Spleen (tissue), 11 donors: Measurements from ENCODE around the gene TSBP1. TPM values are rescaled to one million over a fixed set of nuclear protein-coding genes. Genes with fewer than 3 reads are reported as not detected.

Experiments
- DNase-seq: peaks from one replicate; pipeline ENCODE4 v3.0.0-alpha.2; 2020
- H3K27ac ChIP-seq, 8 donors: fragments of 200-600 bp; sonication (generic) in 7 of 8; 1 replicate in 4 of 8; 2 replicates in 4 of 8; pipeline versions ENCODE4 v1.5.0 to v1.8.0; 2016 to 2021; ENCODE audit warnings: inconsistent platforms in 4 of 8, mild to moderate bottlenecking in 4 of 8, moderate library complexity in 1 of 8
- H3K27me3 ChIP-seq, 7 donors: fragments of 200-600 bp; sonication (generic) in 6 of 7; replicated peaks in 1 of 7; 1 replicate in 4 of 7; 2 replicates in 3 of 7; pipeline versions ENCODE4 v1.5.0 to v1.8.0; 2016 to 2021; ENCODE audit warnings: inconsistent platforms in 3 of 7, mild to moderate bottlenecking in 1 of 7
- H3K36me3 ChIP-seq, 6 donors: fragments of 200-600 bp; sonication (generic) in 5 of 6; 1 replicate in 4 of 6; 2 replicates in 2 of 6; pipeline versions ENCODE4 v1.5.0 to v1.8.0; 2016 to 2021; ENCODE audit warnings: inconsistent platforms in 2 of 6
- H3K4me1 ChIP-seq, 6 donors: fragments of 200-600 bp; sonication (generic) in 5 of 6; 1 replicate in 3 of 6; 2 replicates in 3 of 6; pipeline versions ENCODE4 v1.5.0 to v1.8.0; 2016 to 2021; ENCODE audit warnings: inconsistent platforms in 3 of 6
- H3K4me3 ChIP-seq, 8 donors: fragments of 200-600 bp; sonication (generic) in 7 of 8; 1 replicate in 4 of 8; 2 replicates in 4 of 8; pipeline versions ENCODE4 v1.5.0 to v1.8.0; 2016 to 2021; ENCODE audit warnings: inconsistent platforms in 4 of 8, mild to moderate bottlenecking in 4 of 8, moderate library complexity in 2 of 8
- H3K9me3 ChIP-seq, 8 donors: fragments of 200-600 bp; sonication (generic) in 7 of 8; 1 replicate in 4 of 8; 2 replicates in 4 of 8; pipeline versions ENCODE4 v1.5.0 to v1.8.0; 2016 to 2021; ENCODE audit warnings: inconsistent platforms in 4 of 8
- POLR2A ChIP-seq, 3 donors: fragments of 450-650 bp; IDR thresholded peaks; one replicate each; pipeline ENCODE4 v1.5.1; 2017; ENCODE audit warnings: antibody characterized with exemption in 3 of 3, mild to moderate bottlenecking in 1 of 3
- POLR2AphosphoS5 ChIP-seq, 3 donors: sonication (generic); formaldehyde crosslinking; IDR thresholded peaks; one replicate each; pipeline ENCODE4 v1.5.1; 2017; ENCODE audit warnings: antibody characterized with exemption in 3 of 3
- WGBS, 5 donors: extraction: QIAGEN DNeasy Blood & Tissue Kit in 3 of 5; methylation state at CpG; one replicate each; pipeline versions ENCODE4 v1.1.5 to v1.1.7; 2013 to 2018; 5-methylcytosine and 5-hydroxymethylcytosine counted together
- intact Hi-C: fragments of 100-400 bp; cut with DNase I; formaldehyde crosslinking; loops from one replicate; pipeline ENCODE4 v1.15.0; 2023; ENCODE audit warnings: low total_unique reads
- polyA plus RNA-seq, 3 donors: library from polyadenylated mRNA; stranded (reverse); fragments of 200-250 nt; gene quantifications; one replicate each; pipeline ENCODE4 v1.2.1, GENCODE V29; 2013
- total RNA-seq, 7 donors: library from RNA; depleted of rRNA in 3 of 7; stranded (reverse); fragments of >200 nt in 3 of 7; fragmentation: NEBNext Ultra II Directional in 4 of 7; extraction: Animal tissue kit (Norgen Biotek cat#: 25700) in 4 of 7; gene quantifications; one replicate each; pipeline versions ENCODE4 v1.1.0 to v1.2.1, GENCODE V29; 2016 to 2021
- TF ChIP-seq, protein P1 (sequence below), 11 experiments: fragments of 200-600 bp in 7 of 11; fragments of 450-650 bp in 4 of 11; sonication (generic) in 4 of 11; IDR thresholded peaks in 8 of 11; conservative IDR thresholded peaks in 3 of 11; 1 replicate in 7 of 11; 2 replicates in 4 of 11; pipeline versions ENCODE4 v1.4.0 to v1.8.0; 2016 to 2021; ENCODE audit warnings: antibody characterized with exemption in 11 of 11, inconsistent platforms in 4 of 11, mild to moderate bottlenecking in 1 of 11
- donor health status: healthy with polysubstance abuse.
- donor health status: DM: no; HTN: no; CAD: no; lungs with moderate emphysema.
- donor health status: DM: no; HTN: no; CAD: no.
- donor health status: Bipolar disorder and iron deficiency.
- donor health status: healthy.
- donor health status: DM: no; HTN: no; CAD: no.
- donor health status: DM: yes; HTN: yes; CAD: no.

Gene TSBP1
- total and polyA plus RNA-seq, 10 donors, result not detected

DNA sequence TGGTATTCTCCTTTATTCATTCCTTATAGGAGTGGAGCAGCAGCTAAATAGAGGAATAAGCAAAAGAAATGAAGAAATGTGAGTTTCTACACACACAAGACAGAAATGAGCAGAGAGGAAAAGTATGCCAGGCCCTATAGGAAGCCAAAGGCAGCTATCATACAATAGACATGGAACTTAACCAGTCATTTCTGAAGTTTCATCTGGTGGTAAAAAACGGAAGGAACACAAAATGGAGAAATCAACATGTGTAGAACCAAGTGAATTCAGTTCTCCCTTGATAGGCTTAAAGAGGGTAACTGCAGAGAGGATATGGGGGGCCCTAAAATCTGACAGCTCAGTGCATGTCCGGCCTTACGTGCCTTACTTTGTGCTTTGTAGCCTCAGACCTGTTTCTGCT lies 44.6 kb downstream of the TSBP1 start:
- Histone ChIP-seq H3K36me3 (no peaks in the 10 kb centered on the region), H3K4me3 (no peak overlapping the region), H3K27ac (peak overlapping the region in 1 of 8 donors; percentile 18), H3K27me3 (no peaks in the 10 kb centered on the region), H3K9me3 (no peaks in the 10 kb centered on the region), H3K4me1 (peaks cover 0 to 10% (median 0%) of the 10 kb centered on the region in 6 donors)
- TF ChIP-seq POLR2A (IDR thresholded peaks at IDR 0.05) (no peak), POLR2AphosphoS5 (IDR thresholded peaks at IDR 0.05) (no peak)
- TF ChIP-seq, protein P1, sequence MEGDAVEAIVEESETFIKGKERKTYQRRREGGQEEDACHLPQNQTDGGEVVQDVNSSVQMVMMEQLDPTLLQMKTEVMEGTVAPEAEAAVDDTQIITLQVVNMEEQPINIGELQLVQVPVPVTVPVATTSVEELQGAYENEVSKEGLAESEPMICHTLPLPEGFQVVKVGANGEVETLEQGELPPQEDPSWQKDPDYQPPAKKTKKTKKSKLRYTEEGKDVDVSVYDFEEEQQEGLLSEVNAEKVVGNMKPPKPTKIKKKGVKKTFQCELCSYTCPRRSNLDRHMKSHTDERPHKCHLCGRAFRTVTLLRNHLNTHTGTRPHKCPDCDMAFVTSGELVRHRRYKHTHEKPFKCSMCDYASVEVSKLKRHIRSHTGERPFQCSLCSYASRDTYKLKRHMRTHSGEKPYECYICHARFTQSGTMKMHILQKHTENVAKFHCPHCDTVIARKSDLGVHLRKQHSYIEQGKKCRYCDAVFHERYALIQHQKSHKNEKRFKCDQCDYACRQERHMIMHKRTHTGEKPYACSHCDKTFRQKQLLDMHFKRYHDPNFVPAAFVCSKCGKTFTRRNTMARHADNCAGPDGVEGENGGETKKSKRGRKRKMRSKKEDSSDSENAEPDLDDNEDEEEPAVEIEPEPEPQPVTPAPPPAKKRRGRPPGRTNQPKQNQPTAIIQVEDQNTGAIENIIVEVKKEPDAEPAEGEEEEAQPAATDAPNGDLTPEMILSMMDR (IDR thresholded peaks at IDR 0.05 in 8 of 11, conservative IDR thresholded peaks at IDR 0.05 in 3 of 11), result no peak
- DNase-seq, result no peak
- intact Hi-C loops, result no loop called here
- 37 to 47% (median 40%) methylated on average over 3 of the region's 3 CpGs for WGBS, 5 donors

DNA sequence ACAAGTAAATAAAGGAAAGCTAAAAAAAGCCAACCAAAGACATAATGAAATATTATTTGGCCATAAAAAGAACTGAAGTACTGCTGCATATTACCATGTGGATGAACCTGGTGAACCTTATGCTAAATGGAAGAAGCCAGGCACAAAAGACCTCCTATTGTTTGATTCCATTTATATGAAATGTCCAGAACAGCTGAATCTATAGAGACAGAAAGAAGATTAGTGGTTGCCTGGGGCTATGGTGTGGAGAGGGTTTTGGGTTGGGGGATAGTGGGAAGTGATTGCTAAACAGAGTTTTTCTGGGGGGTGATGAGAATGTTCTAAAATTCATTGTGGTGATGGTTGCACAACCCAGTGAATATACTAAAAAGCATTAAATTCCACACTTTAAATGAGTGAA lies 53.2 kb downstream of the TSBP1 start:
- H3K4me3 ChIP-seq, result no peak overlapping the region
- intact Hi-C loops, result no loop called here
- H3K27ac ChIP-seq, result no peak overlapping the region
- DNase-seq, result no peak
- no peaks in the 10 kb centered on the region for H3K4me1 ChIP-seq
- no peaks in the 10 kb centered on the region for H3K36me3 ChIP-seq
- H3K9me3 ChIP-seq, result no peaks in the 10 kb centered on the region
- H3K27me3 ChIP-seq, result no peaks in the 10 kb centered on the region
- TF ChIP-seq POLR2A (IDR thresholded peaks at IDR 0.05), result no peak
- TF ChIP-seq, protein P1 (IDR thresholded peaks at IDR 0.05 in 8 of 11, conservative IDR thresholded peaks at IDR 0.05 in 3 of 11), result no peak
- no peak for TF ChIP-seq POLR2AphosphoS5 (IDR thresholded peaks at IDR 0.05)

DNA sequence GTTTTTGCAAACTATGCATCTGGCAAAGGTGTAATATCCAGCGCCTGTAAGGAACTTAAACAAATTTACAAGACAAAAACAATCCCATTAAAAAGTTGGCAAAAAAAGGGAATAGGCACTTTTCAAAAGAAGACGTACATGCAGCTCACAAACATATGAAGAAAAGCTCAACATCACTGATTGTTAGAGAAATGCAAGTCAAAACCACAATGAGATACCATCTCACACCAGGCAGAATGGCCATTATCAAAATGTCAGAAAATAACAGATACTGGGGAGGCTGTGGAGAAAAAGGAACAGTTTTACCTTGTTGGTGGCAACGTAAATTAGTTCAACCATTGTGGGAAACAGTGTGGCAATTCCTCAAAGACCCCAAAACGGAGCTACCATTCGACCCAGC lies 54.2 kb downstream of the TSBP1 start:
- intact Hi-C loops, result no loop called here
- Histone ChIP-seq H3K36me3 (no peaks in the 10 kb centered on the region), H3K9me3 (no peaks in the 10 kb centered on the region), H3K27ac (no peak overlapping the region), H3K4me3 (no peak overlapping the region), H3K27me3 (no peaks in the 10 kb centered on the region), H3K4me1 (no peaks in the 10 kb centered on the region)
- TF ChIP-seq POLR2AphosphoS5 (IDR thresholded peaks at IDR 0.05), result no peak
- TF ChIP-seq, protein P1 (IDR thresholded peaks at IDR 0.05 in 8 of 11, conservative IDR thresholded peaks at IDR 0.05 in 3 of 11), result no peak
- TF ChIP-seq POLR2A (IDR thresholded peaks at IDR 0.05), result no peak
- DNase-seq, result no peak
- 45 to 65% (median 59%) methylated on average over 5 of the region's 5 CpGs for WGBS, 5 donors

DNA sequence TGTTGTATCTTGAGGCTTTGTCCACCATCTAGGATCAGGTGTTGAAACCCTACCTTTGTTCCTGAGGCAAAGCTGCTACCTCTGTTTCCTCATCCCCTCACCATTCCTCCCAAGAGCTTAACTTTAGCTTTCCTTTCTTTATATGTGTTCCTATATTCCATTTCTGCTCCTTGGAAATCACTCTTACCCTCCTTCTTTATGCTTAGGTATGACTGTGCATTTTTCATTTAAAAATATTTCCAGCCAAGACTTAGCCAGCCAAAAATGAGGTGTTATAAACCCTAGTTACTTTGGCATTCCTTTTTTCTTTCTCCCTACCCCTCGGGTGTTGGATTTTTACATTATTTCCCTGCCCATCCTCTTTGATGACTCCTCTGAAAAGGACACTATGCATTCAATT lies 57.7 kb downstream of the TSBP1 start:
- no peak for DNase-seq
- Histone ChIP-seq H3K9me3 (no peaks in the 10 kb centered on the region), H3K36me3 (no peaks in the 10 kb centered on the region), H3K27me3 (no peaks in the 10 kb centered on the region), H3K4me3 (no peak overlapping the region), H3K4me1 (no peaks in the 10 kb centered on the region), H3K27ac (no peak overlapping the region)
- 91 to 100% (median 94%) methylated on average over 1 of the region's 1 CpG for WGBS, 5 donors
- TF ChIP-seq, protein P1 (IDR thresholded peaks at IDR 0.05 in 8 of 11, conservative IDR thresholded peaks at IDR 0.05 in 3 of 11), result no peak
- TF ChIP-seq POLR2A (IDR thresholded peaks at IDR 0.05) (no peak), POLR2AphosphoS5 (IDR thresholded peaks at IDR 0.05) (no peak)
- intact Hi-C loops, result no loop called here
